Muscle layer of duodenum (tissue), 2 donors: ENCODE measurements around the gene ZNF581.

ENCODE experiments used
- H3K27ac ChIP-seq: one replicate; pipeline ENCODE4 v1.7.0; 2013; ENCODE audit warnings: mild to moderate bottlenecking, low read length
- H3K27me3 ChIP-seq: one replicate; pipeline ENCODE4 v1.7.0; 2013; ENCODE audit warnings: low read depth, mild to moderate bottlenecking, control low read depth, low read length
- H3K36me3 ChIP-seq, 2 donors: one replicate each; pipeline ENCODE4 v1.7.0; 2013; ENCODE audit warnings: low read length in 2 of 2, control low read depth in 1 of 2, mild to moderate bottlenecking in 1 of 2; ENCODE audit not compliant: insufficient read depth in 2 of 2, control insufficient read depth in 1 of 2
- H3K4me1 ChIP-seq, 2 donors: one replicate each; pipeline ENCODE4 v1.7.0; 2013; ENCODE audit warnings: low read length in 2 of 2, mild to moderate bottlenecking in 2 of 2, control low read depth in 1 of 2, moderate library complexity in 1 of 2; ENCODE audit not compliant: insufficient read depth in 2 of 2, control insufficient read depth in 1 of 2
- H3K4me3 ChIP-seq, 2 donors: one replicate each; pipeline ENCODE4 v1.7.0; 2013; ENCODE audit warnings: low read length in 2 of 2, low read depth in 1 of 2, mild to moderate bottlenecking in 1 of 2
- H3K9me3 ChIP-seq, 2 donors: one replicate each; pipeline ENCODE4 v1.7.0; 2013; ENCODE audit warnings: low read length in 2 of 2, control low read depth in 1 of 2, mild to moderate bottlenecking in 1 of 2; ENCODE audit not compliant: control insufficient read depth in 1 of 2
- donor health status: healthy.

ZNF581 gene

GRCh38 chr19:55643003-55643886 is at the start of gene ZNF581:
ZNF581 (plus strand) TSS chr19:55643649; CDS start chr19:55644572, 923 bp downstream.
- Histone ChIP-seq H3K27ac (peak within 1 kb of the TSS; percentile 31), H3K9me3 (no peaks in the 10 kb centered on the region), H3K4me3 (peak within 1 kb of the TSS; percentile 81 to 82), H3K4me1 (peaks cover 12 to 65% of the 10 kb centered on the region in 2 donors), H3K36me3 (peaks cover 4 to 14% of the 10 kb centered on the region in 2 donors), H3K27me3 (no peaks in the 10 kb centered on the region)

GRCh38 chr19:55594996-55595545 is 48.4 kb upstream of the ZNF581 start:
- Histone ChIP-seq H3K4me1 (peaks cover 4% of the 10 kb centered on the region in 2 donors), H3K27ac (no peak overlapping the region), H3K36me3 (peaks cover 18 to 39% of the 10 kb centered on the region in 2 donors)

GRCh38 chr19:55596304-55596703 is 47.1 kb upstream of the ZNF581 start:
- no peak overlapping the region for H3K27ac ChIP-seq
- peaks cover 18 to 39% of the 10 kb centered on the region in 2 donors for H3K36me3 ChIP-seq

More at GRCh38 chr19:55594996-55595545, 48.4 kb upstream of the ZNF581 start:
- no peaks in the 10 kb centered on the region for H3K9me3 ChIP-seq
- no peak overlapping the region for H3K4me3 ChIP-seq
- H3K27me3 ChIP-seq, result no peaks in the 10 kb centered on the region

GRCh38 chr19:55597501-55597921 is 45.9 kb upstream of the ZNF581 start:
- no peak overlapping the region for H3K27ac ChIP-seq
- peaks cover 10 to 12% of the 10 kb centered on the region in 2 donors for H3K4me1 ChIP-seq
- no peak overlapping the region for H3K4me3 ChIP-seq
- H3K9me3 ChIP-seq, result no peaks in the 10 kb centered on the region
- peaks cover 18 to 34% of the 10 kb centered on the region in 2 donors for H3K36me3 ChIP-seq
- H3K27me3 ChIP-seq, result no peaks in the 10 kb centered on the region

More at GRCh38 chr19:55596304-55596703, 47.1 kb upstream of the ZNF581 start:
- H3K4me1 ChIP-seq, result peaks cover 10% of the 10 kb centered on the region in 2 donors
- H3K4me3 ChIP-seq, result no peak overlapping the region
- H3K9me3 ChIP-seq, result no peaks in the 10 kb centered on the region
- H3K27me3 ChIP-seq, result no peaks in the 10 kb centered on the region

- Histone ChIP-seq H3K27ac (no peak overlapping the region), H3K36me3 (peaks cover 18 to 31% of the 10 kb centered on the region in 2 donors), H3K4me3 (peak overlapping the region in 1 of 2 donors; percentile 62), H3K27me3 (no peaks in the 10 kb centered on the region), H3K9me3 (no peaks in the 10 kb centered on the region), H3K4me1 (peaks cover 10 to 12% of the 10 kb centered on the region in 2 donors)
Measured at GRCh38 chr19:55598034-55598433, 45.4 kb upstream of the ZNF581 start.

GRCh38 chr19:55598719-55599467 is 44.6 kb upstream of the ZNF581 start:
- Histone ChIP-seq H3K4me3 (peak overlapping the region; percentile 62 to 85), H3K27ac (peak overlapping the region; percentile 89), H3K4me1 (peaks cover 10 to 12% of the 10 kb centered on the region in 2 donors), H3K27me3 (no peaks in the 10 kb centered on the region), H3K36me3 (peaks cover 18 to 25% of the 10 kb centered on the region in 2 donors), H3K9me3 (no peaks in the 10 kb centered on the region)

- peaks cover 18 to 25% of the 10 kb centered on the region in 2 donors for H3K36me3 ChIP-seq
- H3K9me3 ChIP-seq, result no peaks in the 10 kb centered on the region
- peak within 1 kb of the TSS; percentile 62 to 85 for H3K4me3 ChIP-seq
- no peaks in the 10 kb centered on the region for H3K27me3 ChIP-seq
- peaks cover 10 to 12% of the 10 kb centered on the region in 2 donors for H3K4me1 ChIP-seq
- H3K27ac ChIP-seq, result peak within 1 kb of the TSS; percentile 89
Measured at GRCh38 chr19:55599468-55599841, 44.0 kb upstream of the ZNF581 start, which contains the start of gene FIZ1. FIZ1 (minus strand) TSS chr19:55599517; CDS start chr19:55597865, 1,652 bp downstream.

GRCh38 chr19:55599842-55600661 is 43.4 kb upstream of the ZNF581 start, which contains the start of gene ZNF524:
ZNF524 (plus strand) TSS chr19:55600288; CDS start chr19:55602113, 1,825 bp downstream.
- no peaks in the 10 kb centered on the region for H3K27me3 ChIP-seq
- peak within 1 kb of the TSS; percentile 89 for H3K27ac ChIP-seq
- H3K4me3 ChIP-seq, result peak within 1 kb of the TSS; percentile 62 to 85
- H3K9me3 ChIP-seq, result no peaks in the 10 kb centered on the region
- peaks cover 14 to 24% of the 10 kb centered on the region in 2 donors for H3K36me3 ChIP-seq
- peaks cover 10 to 12% of the 10 kb centered on the region in 2 donors for H3K4me1 ChIP-seq

- Histone ChIP-seq H3K36me3 (peaks cover 8 to 18% of the 10 kb centered on the region in 2 donors), H3K9me3 (no peaks in the 10 kb centered on the region), H3K27ac (peak overlapping the region; percentile 61), H3K4me3 (peak overlapping the region; percentile 62 to 81), H3K27me3 (no peaks in the 10 kb centered on the region), H3K4me1 (peaks cover 10 to 12% of the 10 kb centered on the region in 2 donors)
Measured at GRCh38 chr19:55600662-55601028, 42.8 kb upstream of the ZNF581 start.

- H3K36me3 ChIP-seq, result peaks cover 3 to 14% of the 10 kb centered on the region in 2 donors
- H3K4me3 ChIP-seq, result peak overlapping the region; percentile 62 to 81
- H3K4me1 ChIP-seq, result peaks cover 10 to 12% of the 10 kb centered on the region in 2 donors
- no peaks in the 10 kb centered on the region for H3K9me3 ChIP-seq
- peak overlapping the region; percentile 61 for H3K27ac ChIP-seq
- H3K27me3 ChIP-seq, result no peaks in the 10 kb centered on the region
Measured at GRCh38 chr19:55601084-55601483, 42.4 kb upstream of the ZNF581 start.
